Stimulated activated CD4-positive, alpha-beta T cell treated with anti-CD3 and anti-CD28 coated beads, Interleukin-2, amount 100 ng/mL, for 24 hours (primary cell): ENCODE measurements around the gene SMG1.
"Not testable (repeated sequence)": the region's sequence is repeated elsewhere in the genome, so short reads cannot be mapped to it uniquely, and the experiment has no call there.

Experiments
- DNase-seq, 2 donors: peaks; one replicate each; pipeline ENCODE4 v3.0.0-alpha.2; 2020

The SMG1 gene

GRCh38 chr16:18925986-18926865, at the start of gene SMG1:
TSS of gene SMG1 (minus strand) at chr16:18926408. CDS start at chr16:18926041, 367 bp downstream.
- DNase-seq: peak; percentile 94 to 95

GRCh38 chr16:18975109-18975508, 48.9 kb upstream of the SMG1 start:
- DNase-seq: no peak

- DNase-seq: no peak
Measured at GRCh38 chr16:18969855-18970240, 43.6 kb upstream of the SMG1 start.

GRCh38 chr16:18969050-18969854, 43.0 kb upstream of the SMG1 start:
- peak; percentile 84 to 85 for DNase-seq

GRCh38 chr16:18966791-18967190, 40.6 kb upstream of the SMG1 start:
- no peak for DNase-seq

- no peak for DNase-seq
Measured at GRCh38 chr16:18965555-18965954, 39.3 kb upstream of the SMG1 start.

- no peak for DNase-seq
Measured at GRCh38 chr16:18959031-18959505, 32.9 kb upstream of the SMG1 start.

- no peak for DNase-seq
Measured at GRCh38 chr16:18958621-18959029, 32.4 kb upstream of the SMG1 start.

GRCh38 chr16:18956658-18957241, 30.5 kb upstream of the SMG1 start:
- not testable (repeated sequence) for DNase-seq

- DNase-seq: peak in 1 of 2 donors; percentile 8
Measured at GRCh38 chr16:18955874-18956580, 29.8 kb upstream of the SMG1 start.

- DNase-seq: no peak
Measured at GRCh38 chr16:18953547-18953946, 27.3 kb upstream of the SMG1 start.

GRCh38 chr16:18950469-18951185, 24.4 kb upstream of the SMG1 start:
- DNase-seq: no peak

- no peak for DNase-seq
Measured at GRCh38 chr16:18948372-18949020, 22.3 kb upstream of the SMG1 start.

- DNase-seq: no peak
Measured at GRCh38 chr16:18945233-18945632, 19.0 kb upstream of the SMG1 start.

- no peak for DNase-seq
Measured at GRCh38 chr16:18943414-18943813, 17.2 kb upstream of the SMG1 start.

- DNase-seq: no peak
Measured at GRCh38 chr16:18942061-18942460, 15.9 kb upstream of the SMG1 start.

- DNase-seq: no peak
Measured at GRCh38 chr16:18941471-18941870, 15.3 kb upstream of the SMG1 start.

GRCh38 chr16:18938986-18939385, 12.8 kb upstream of the SMG1 start:
- no peak for DNase-seq

GRCh38 chr16:18937390-18937789, 11.2 kb upstream of the SMG1 start:
- DNase-seq: no peak

GRCh38 chr16:18936727-18937340, 10.6 kb upstream of the SMG1 start:
- no peak for DNase-seq

GRCh38 chr16:18933501-18933900, 7.3 kb upstream of the SMG1 start:
- no peak for DNase-seq
